ENCODE data around the gene ALDOC. TPM values are rescaled to one million over a fixed set of nuclear protein-coding genes. Genes with fewer than 3 reads are reported as not detected.
"Not testable (repeated sequence)": the region's sequence is repeated elsewhere in the genome, so short reads cannot be mapped to it uniquely, and the experiment has no call there.

ALDOC gene
- total RNA-seq, 1 donor from 2014 or later: 73.4 TPM

GRCh38 chr17:28578246-28579195 lies 1.8 kb upstream of the ALDOC start:
- DNase-seq (no peak), ATAC-seq (ENCODE audit: low read depth) (no peak)
- TF ChIP-seq CTCF (IDR thresholded peaks at IDR 0.05): no peak
- POLR2A ChIA-PET: interaction anchor here (1.7 to 3.1 kb wide), 2 partner anchors 20 to 29 kb away, joined by 6 to 58 read pairs; partner anchors contain the start of gene SPAG5
- Mint-ChIP-seq H3K27me3 (no peaks in the 10 kb centered on the region), H3K4me1 (peaks cover 17% of the 10 kb centered on the region), H3K4me3 (no peak overlapping the region), H3K36me3 (ENCODE audit: low read depth) (peaks cover 4% of the 10 kb centered on the region), H3K27ac (no peak overlapping the region), H3K9me3 (no peaks in the 10 kb centered on the region)
- intact Hi-C loops (cut with micrococcal nuclease): no loop called here
- CTCF ChIA-PET: no interaction called here

GRCh38 chr17:28577466-28577824 lies 750 bp upstream of the ALDOC start:
- no peak for ATAC-seq (ENCODE audit: low read depth)
- peaks cover 4% of the 10 kb centered on the region for H3K36me3 Mint-ChIP-seq (ENCODE audit: low read depth)
- H3K9me3 Mint-ChIP-seq: no peaks in the 10 kb centered on the region
- POLR2A ChIA-PET: interaction anchor here (0.6 to 3.1 kb wide), 8 partner anchors 8 to 294 kb away, joined by 3 to 58 read pairs (median 6); partner anchors contain the start of genes SPAG5 and UNC119
- DNase-seq: no peak
- H3K4me3 Mint-ChIP-seq: peak overlapping the region; percentile 79
- no peaks in the 10 kb centered on the region for H3K27me3 Mint-ChIP-seq
- H3K27ac Mint-ChIP-seq: peak overlapping the region; percentile 92
- TF ChIP-seq CTCF (IDR thresholded peaks at IDR 0.05): no peak
- CTCF ChIA-PET: interaction anchor here (0.7 kb wide), 1 partner anchor 30 kb away, joined by 4 read pairs; no protein-coding TSS in a partner anchor
- intact Hi-C loops (cut with micrococcal nuclease): loop anchor here (1.0 to 2.0 kb wide), 3 partner anchors 22 to 67 kb away; partner anchors contain the start of genes BLTP2 and SPAG5
- peaks cover 21% of the 10 kb centered on the region for H3K4me1 Mint-ChIP-seq

- H3K27me3 Mint-ChIP-seq; DNase-seq; H3K36me3 Mint-ChIP-seq (ENCODE audit: low read depth); H3K9me3 Mint-ChIP-seq; H3K27ac Mint-ChIP-seq; ATAC-seq (ENCODE audit: low read depth): not testable (repeated sequence)
- peaks cover 30% of the 10 kb centered on the region for H3K4me1 Mint-ChIP-seq
- H3K4me3 Mint-ChIP-seq: peak overlapping the region; percentile 79
- CTCF ChIA-PET: interaction anchor here (1.0 kb wide), 1 partner anchor 36 kb away, joined by 3 read pairs; no protein-coding TSS in a partner anchor
- intact Hi-C loops (cut with micrococcal nuclease): loop anchor here (1.0 to 2.0 kb wide), 2 partner anchors 9 to 69 kb away; partner anchors contain the start of gene BLTP2
- POLR2A ChIA-PET: interaction anchor here (0.6 to 3.1 kb wide), 11 partner anchors 9 to 257 kb away, joined by 3 to 58 read pairs (median 4); partner anchors contain the start of genes BLTP2, SDF2, SPAG5 and SUPT6H
Measured at GRCh38 chr17:28576016-28576415, 679 bp downstream of the ALDOC start.

GRCh38 chr17:28575126-28575795 lies 1.4 kb downstream of the ALDOC start:
- CTCF ChIA-PET: no interaction called here
- TF ChIP-seq CTCF (IDR thresholded peaks at IDR 0.05): no peak
- intact Hi-C loops (cut with micrococcal nuclease): no loop called here
- H3K27me3 Mint-ChIP-seq: no peaks in the 10 kb centered on the region
- H3K4me1 Mint-ChIP-seq: peaks cover 37% of the 10 kb centered on the region
- peaks cover 10% of the 10 kb centered on the region for H3K36me3 Mint-ChIP-seq (ENCODE audit: low read depth)
- DNase-seq (no peak), ATAC-seq (ENCODE audit: low read depth) (no peak)
- H3K9me3 Mint-ChIP-seq: no peaks in the 10 kb centered on the region
- POLR2A ChIA-PET: interaction anchor here (0.6 to 3.0 kb wide), 3 partner anchors 20 to 26 kb away, joined by 4 to 39 read pairs (median 4); partner anchors contain the start of gene SPAG5
- H3K4me3 Mint-ChIP-seq: no peak overlapping the region
- H3K27ac Mint-ChIP-seq: no peak overlapping the region

GRCh38 chr17:28574526-28574925 lies 2.2 kb downstream of the ALDOC start:
- ATAC-seq (ENCODE audit: low read depth): no peak
- no peak for DNase-seq
- Mint-ChIP-seq H3K27ac (peak overlapping the region; percentile 31), H3K4me3 (no peak overlapping the region), H3K36me3 (ENCODE audit: low read depth) (peaks cover 15% of the 10 kb centered on the region), H3K4me1 (peaks cover 44% of the 10 kb centered on the region), H3K27me3 (no peaks in the 10 kb centered on the region), H3K9me3 (no peaks in the 10 kb centered on the region)
- TF ChIP-seq CTCF (IDR thresholded peaks at IDR 0.05): no peak
- CTCF ChIA-PET: no interaction called here
- intact Hi-C loops (cut with micrococcal nuclease): loop anchor here (5.0 kb wide), 1 partner anchor 38 kb away; the partner anchor contains the start of gene RSKR
- POLR2A ChIA-PET: no interaction called here

Data from activated B cell treated with CpG ODN at 0.5 μM for 24 hours (primary cell).